SK-N-SH (cell line): ENCODE data around the gene KLHL20. TPM values are rescaled to one million over a fixed set of nuclear protein-coding genes. Genes with fewer than 3 reads are reported as not detected.

ENCODE experiments used
- CTCF ChIA-PET: fragments of 300-600, 350-600 bp; formaldehyde crosslinking; extraction: SDS; loops from one replicate; lab custom pipeline; 2021; lab: Yijun Ruan, JAX
- POLR2A ChIA-PET: fragments of 350-600 bp; sonication (Branson Sonifier 250); formaldehyde crosslinking; extraction: SDS; loops from one replicate; lab custom pipeline; 2020; ENCODE audit warnings: antibody characterized with exemption, inconsistent platforms; lab: Yijun Ruan, JAX
- DNase-seq: peaks from one replicate; pipeline ENCODE4 v3.0.0; 2012
- H2AFZ ChIP-seq: fragments of 200-600 bp; sonication (generic); 2 replicates; pipeline ENCODE4 v1.8.1; 2016; ENCODE audit warnings: antibody characterized with exemption, mild to moderate bottlenecking, low read depth
- H3F3A ChIP-seq: fragments of 200-600 bp; sonication (generic); replicated peaks from 2 replicates; pipeline ENCODE3; 2016; ENCODE audit warnings: antibody characterized with exemption, mild to moderate bottlenecking; ENCODE audit not compliant: insufficient read depth
- H3K27ac ChIP-seq, 2 experiments: fragments of 200-500 bp in 1 of 2; fragments of 200-600 bp in 1 of 2; sonication (Bioruptor generic) in 1 of 2; sonication (generic), shearing (Covaris generic) in 1 of 2; 2 replicates each; pipeline versions ENCODE4 v1.5.1 to v1.6.1; 2014 to 2016; ENCODE audit warnings: low read depth in 2 of 2, inconsistent platforms in 1 of 2, low read length in 1 of 2, mild to moderate bottlenecking in 1 of 2, mixed read lengths in 1 of 2
- H3K27me3 ChIP-seq: fragments of 200-600 bp; sonication (generic), shearing (Covaris generic); 2 replicates; pipeline ENCODE4 v1.6.1; 2016; ENCODE audit warnings: mixed run types; ENCODE audit not compliant: insufficient read depth
- H3K36me3 ChIP-seq, 2 experiments: fragments of 200-500 bp in 1 of 2; fragments of 200-600 bp in 1 of 2; sonication (Bioruptor generic) in 1 of 2; sonication (generic) in 1 of 2; replicated peaks in 1 of 2; 2 replicates each; pipeline versions ENCODE3 to v1.5.1; 2014 to 2016; ENCODE audit warnings: low read length in 1 of 2, mild to moderate bottlenecking in 1 of 2; ENCODE audit not compliant: insufficient read depth in 2 of 2, control insufficient read depth in 1 of 2
- H3K4me1 ChIP-seq, 2 experiments: fragments of 200-500 bp in 1 of 2; fragments of 200-600 bp in 1 of 2; sonication (Bioruptor generic) in 1 of 2; sonication (generic), shearing (Covaris generic) in 1 of 2; 2 replicates each; pipeline versions ENCODE4 v1.5.1 to v1.6.1; 2014 to 2016; ENCODE audit warnings: low read depth in 1 of 2, low read length in 1 of 2, mixed run types in 1 of 2; ENCODE audit not compliant: insufficient read depth in 2 of 2, control insufficient read depth in 1 of 2
- H3K4me2 ChIP-seq: fragments of 200-600 bp; sonication (generic), shearing (Covaris generic); 2 replicates; pipeline ENCODE4 v1.6.1; 2017; ENCODE audit warnings: mixed run types
- H3K4me3 ChIP-seq, 2 experiments: fragments of 200-500 bp in 1 of 2; fragments of 200-600 bp in 1 of 2; sonication (Bioruptor generic) in 1 of 2; sonication (generic), shearing (Covaris generic) in 1 of 2; 2 replicates each; pipeline versions ENCODE4 v1.5.1 to v1.8.1; 2014 to 2016; ENCODE audit warnings: low read depth in 2 of 2, inconsistent platforms in 1 of 2, low read length in 1 of 2, mild to moderate bottlenecking in 1 of 2, mixed read lengths in 1 of 2, moderate library complexity in 1 of 2
- H3K79me2 ChIP-seq: fragments of 200-600 bp; sonication (generic); 2 replicates; pipeline ENCODE4 v1.8.1; 2017; ENCODE audit warnings: mild to moderate bottlenecking; ENCODE audit not compliant: insufficient read depth
- H3K9ac ChIP-seq: fragments of 200-600 bp; sonication (generic); 2 replicates; pipeline ENCODE4 v1.6.1; 2017; ENCODE audit warnings: mixed run types
- H3K9me2 ChIP-seq: fragments of 200-600 bp; sonication (generic); 2 replicates; pipeline ENCODE4 v1.6.1; 2017; ENCODE audit warnings: mixed run types
- H3K9me3 ChIP-seq: fragments of 200-600 bp; sonication (generic); 2 replicates; pipeline ENCODE4 v1.6.1; 2017; ENCODE audit warnings: mixed run types, mild to moderate bottlenecking, moderate library complexity
- H4K20me1 ChIP-seq: fragments of 200-600 bp; sonication (generic); 2 replicates; pipeline ENCODE4 v1.6.1; 2017; ENCODE audit warnings: mild to moderate bottlenecking, mixed run types; ENCODE audit not compliant: insufficient read depth
- CHD2 ChIP-seq: fragments of 150-350 bp; IDR thresholded peaks from 2 replicates; pipeline ENCODE4 v1.6.1; 2018; ENCODE audit warnings: low read length; ENCODE audit not compliant: partially characterized antibody
- EP300 ChIP-seq, 2 experiments: IDR thresholded peaks; 2 replicates each; pipeline versions ENCODE4 v1.4.0 to v1.6.1; 2012; ENCODE audit warnings: borderline replicate concordance in 1 of 2, low read depth in 1 of 2, low read length in 1 of 2
- EZH2phosphoT487 ChIP-seq: fragments of 200-600 bp; sonication (generic); IDR thresholded peaks from 2 replicates; pipeline ENCODE4 v1.6.1; 2017; ENCODE audit warnings: low read depth, mixed run types, mild to moderate bottlenecking, antibody characterized with exemption, moderate library complexity, borderline replicate concordance
- FOXJ3 ChIP-seq: sonication (generic); formaldehyde crosslinking; IDR thresholded peaks from 2 replicates; pipeline ENCODE4 v1.5.1; 2020; ENCODE audit warnings: mild to moderate bottlenecking, missing genetic modification reagents
- GABPA ChIP-seq: IDR thresholded peaks from 2 replicates; pipeline ENCODE4 v1.4.0; 2012; ENCODE audit warnings: low read depth, mild to moderate bottlenecking
- GATA2 ChIP-seq: sonication (generic); formaldehyde crosslinking; IDR thresholded peaks from 2 replicates; pipeline ENCODE4 v1.5.0; 2020; ENCODE audit warnings: mild to moderate bottlenecking, missing genetic modification reagents
- MEF2A ChIP-seq: IDR thresholded peaks from 2 replicates; pipeline ENCODE4 v1.4.0; 2012; ENCODE audit warnings: low read depth, borderline replicate concordance
- NFIC ChIP-seq: IDR thresholded peaks from 2 replicates; pipeline ENCODE4 v1.4.0; 2012; ENCODE audit warnings: borderline replicate concordance
- NRF1 ChIP-seq: IDR thresholded peaks from 2 replicates; pipeline ENCODE4 v1.6.1; 2012; ENCODE audit warnings: low read depth, mild to moderate bottlenecking, low read length
- POLR2AphosphoS5 ChIP-seq: IDR thresholded peaks from 2 replicates; pipeline ENCODE4 v1.6.1; 2012; ENCODE audit warnings: low read depth, low read length
- RFX5 ChIP-seq: IDR thresholded peaks from 2 replicates; pipeline ENCODE4 v1.6.1; 2012; ENCODE audit warnings: mild to moderate bottlenecking, improper control_type of control experiment, low read length
- TCF12 ChIP-seq: IDR thresholded peaks from 2 replicates; pipeline ENCODE4 v1.4.0; 2012
- TEAD4 ChIP-seq: IDR thresholded peaks from 2 replicates; pipeline ENCODE4 v1.4.0; 2012; ENCODE audit warnings: mild to moderate bottlenecking, borderline replicate concordance; ENCODE audit not compliant: insufficient read depth
- YY1 ChIP-seq: IDR thresholded peaks from 2 replicates; pipeline ENCODE4 v1.4.0; 2012; ENCODE audit warnings: low read depth, mild to moderate bottlenecking
- WGBS: methylation state at CpG from one replicate; pipeline ENCODE4 v1.1.6; 2017; ENCODE audit warnings: low lambda C conversion rate; 5-methylcytosine and 5-hydroxymethylcytosine counted together
- polyA plus RNA-seq, 3 experiments: library from polyadenylated mRNA; depleted of rRNA; stranded (reverse); fragments of >200 nt; gene quantifications; 2 replicates each; pipeline ENCODE4 v1.2.3, GENCODE V29; 2012
- TF ChIP-seq, protein P1 (sequence below): fragments of 200-600 bp; sonication (generic); IDR thresholded peaks from 2 replicates; pipeline ENCODE4 v1.6.1; 2017; ENCODE audit warnings: antibody characterized with exemption, mild to moderate bottlenecking, moderate library complexity
- TF ChIP-seq, protein P2 (sequence below): IDR thresholded peaks from 2 replicates; pipeline ENCODE4 v1.4.0; 2012; ENCODE audit warnings: low read depth, borderline replicate concordance
- TF ChIP-seq, protein P3 (sequence below): fragments of 150-350 bp; IDR thresholded peaks from 2 replicates; pipeline ENCODE4 v1.6.1; 2017; ENCODE audit warnings: antibody characterized with exemption, low read length, low read depth, borderline replicate concordance
- TF ChIP-seq, protein P4 (sequence below): IDR thresholded peaks from 2 replicates; pipeline ENCODE4 v1.4.0; 2012; ENCODE audit warnings: low read depth, borderline replicate concordance

Gene KLHL20
- polyA plus RNA-seq, 1 of the 3 experiments (the other 2 are of a cell fraction), result 14.0 TPM

DNA sequence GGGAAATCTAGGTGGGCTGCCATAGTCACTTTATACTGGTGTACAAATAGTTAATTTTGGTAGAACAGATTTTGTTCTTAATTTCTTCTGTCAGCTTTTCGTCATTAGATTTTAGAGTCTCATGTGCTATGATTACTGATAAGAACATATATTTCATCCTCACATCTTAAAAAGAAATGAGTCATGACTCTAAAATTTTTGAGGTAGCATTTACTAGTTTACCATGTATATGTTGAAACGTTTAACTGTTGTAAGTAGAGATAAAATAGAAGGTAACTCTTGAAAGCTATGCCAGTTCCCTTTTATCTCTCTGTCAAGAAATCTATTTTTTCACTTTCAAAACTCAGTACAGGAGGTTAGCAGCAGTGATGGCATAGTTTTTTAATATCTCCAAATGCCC lies 53.4 kb downstream of the KLHL20 start:
- POLR2A ChIA-PET, result no interaction called here
- no peak overlapping the region for H2AFZ ChIP-seq
- H3K9me3 ChIP-seq, result no peaks in the 10 kb centered on the region
- H3K4me3 ChIP-seq, result no peak overlapping the region
- no peak overlapping the region for H3K27ac ChIP-seq
- DNase-seq, result no peak
- CTCF ChIA-PET, result no interaction called here
- H3K4me1 ChIP-seq, result no peaks in the 10 kb centered on the region
- no peaks in the 10 kb centered on the region for H4K20me1 ChIP-seq
- WGBS, result 71% methylated on average over 2 of the region's 2 CpGs
- H3K36me3 ChIP-seq, result peaks cover 5 to 34% of the 10 kb centered on the region in 2 experiments
- H3K4me2 ChIP-seq, result no peak overlapping the region
- no peaks in the 10 kb centered on the region for H3K9me2 ChIP-seq
- H3K79me2 ChIP-seq, result no peaks in the 10 kb centered on the region
- no peaks in the 10 kb centered on the region for H3F3A ChIP-seq
- no peak overlapping the region for H3K9ac ChIP-seq
- no peaks in the 10 kb centered on the region for H3K27me3 ChIP-seq
- TF ChIP-seq EP300 (IDR thresholded peaks at IDR 0.05; ENCODE audit: borderline replicate concordance in 1 of 2, low read depth in 1 of 2, low read length in 1 of 2), result no peak
- TF ChIP-seq GATA2 (CRISPR knock-in tag), result no peak
- TF ChIP-seq, protein P1, sequence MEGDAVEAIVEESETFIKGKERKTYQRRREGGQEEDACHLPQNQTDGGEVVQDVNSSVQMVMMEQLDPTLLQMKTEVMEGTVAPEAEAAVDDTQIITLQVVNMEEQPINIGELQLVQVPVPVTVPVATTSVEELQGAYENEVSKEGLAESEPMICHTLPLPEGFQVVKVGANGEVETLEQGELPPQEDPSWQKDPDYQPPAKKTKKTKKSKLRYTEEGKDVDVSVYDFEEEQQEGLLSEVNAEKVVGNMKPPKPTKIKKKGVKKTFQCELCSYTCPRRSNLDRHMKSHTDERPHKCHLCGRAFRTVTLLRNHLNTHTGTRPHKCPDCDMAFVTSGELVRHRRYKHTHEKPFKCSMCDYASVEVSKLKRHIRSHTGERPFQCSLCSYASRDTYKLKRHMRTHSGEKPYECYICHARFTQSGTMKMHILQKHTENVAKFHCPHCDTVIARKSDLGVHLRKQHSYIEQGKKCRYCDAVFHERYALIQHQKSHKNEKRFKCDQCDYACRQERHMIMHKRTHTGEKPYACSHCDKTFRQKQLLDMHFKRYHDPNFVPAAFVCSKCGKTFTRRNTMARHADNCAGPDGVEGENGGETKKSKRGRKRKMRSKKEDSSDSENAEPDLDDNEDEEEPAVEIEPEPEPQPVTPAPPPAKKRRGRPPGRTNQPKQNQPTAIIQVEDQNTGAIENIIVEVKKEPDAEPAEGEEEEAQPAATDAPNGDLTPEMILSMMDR, result no peak
- no peak for TF ChIP-seq POLR2AphosphoS5
- TF ChIP-seq RFX5, result no peak
- no peak for TF ChIP-seq FOXJ3 (CRISPR knock-in tag)
- TF ChIP-seq, protein P2, sequence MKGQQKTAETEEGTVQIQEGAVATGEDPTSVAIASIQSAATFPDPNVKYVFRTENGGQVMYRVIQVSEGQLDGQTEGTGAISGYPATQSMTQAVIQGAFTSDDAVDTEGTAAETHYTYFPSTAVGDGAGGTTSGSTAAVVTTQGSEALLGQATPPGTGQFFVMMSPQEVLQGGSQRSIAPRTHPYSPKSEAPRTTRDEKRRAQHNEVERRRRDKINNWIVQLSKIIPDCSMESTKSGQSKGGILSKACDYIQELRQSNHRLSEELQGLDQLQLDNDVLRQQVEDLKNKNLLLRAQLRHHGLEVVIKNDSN, result no peak
- TF ChIP-seq NFIC, result no peak

DNA sequence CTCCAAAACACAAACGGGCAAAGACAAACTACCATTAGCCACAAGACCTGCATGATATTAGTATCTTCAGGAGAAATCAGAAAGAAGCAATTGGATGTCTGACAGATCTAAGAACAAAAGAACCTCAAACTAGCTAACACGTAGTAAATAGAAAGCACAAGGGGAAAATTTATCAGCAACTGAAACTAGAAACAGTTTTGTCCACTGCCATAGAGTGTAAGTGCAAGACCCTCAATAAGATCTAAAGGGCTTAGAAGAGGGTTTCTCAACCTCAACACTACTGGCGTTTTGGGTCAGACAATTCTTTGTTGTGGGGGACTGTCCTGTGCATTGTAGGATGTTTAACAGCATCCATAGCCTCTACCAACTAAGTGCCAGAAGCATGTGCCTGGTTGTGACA lies 54.0 kb downstream of the KLHL20 start:
- Histone ChIP-seq H3K4me2 (no peak overlapping the region), H3K4me1 (no peaks in the 10 kb centered on the region), H3K36me3 (peaks cover 5 to 31% of the 10 kb centered on the region in 2 experiments), H3K9ac (no peak overlapping the region), H3F3A (no peaks in the 10 kb centered on the region), H3K27ac (no peak overlapping the region), H3K79me2 (no peaks in the 10 kb centered on the region), H3K9me2 (no peaks in the 10 kb centered on the region), H3K27me3 (no peaks in the 10 kb centered on the region), H3K4me3 (no peak overlapping the region), H4K20me1 (no peaks in the 10 kb centered on the region), H2AFZ (no peak overlapping the region), H3K9me3 (no peaks in the 10 kb centered on the region)
- DNase-seq, result no peak
- 93% methylated on average over 3 of the region's 3 CpGs for WGBS
- ChIA-PET POLR2A (no interaction called here), CTCF (no interaction called here)
- TF ChIP-seq NFIC (no peak), CHD2 (no peak), YY1 (no peak), NRF1 (no peak), MEF2A (no peak), EP300 (IDR thresholded peaks at IDR 0.05; ENCODE audit: borderline replicate concordance in 1 of 2, low read depth in 1 of 2, low read length in 1 of 2) (no peak), TCF12 (no peak), GABPA (no peak), EZH2phosphoT487 (no peak), POLR2AphosphoS5 (no peak), TEAD4 (no peak)
- TF ChIP-seq, protein P3, sequence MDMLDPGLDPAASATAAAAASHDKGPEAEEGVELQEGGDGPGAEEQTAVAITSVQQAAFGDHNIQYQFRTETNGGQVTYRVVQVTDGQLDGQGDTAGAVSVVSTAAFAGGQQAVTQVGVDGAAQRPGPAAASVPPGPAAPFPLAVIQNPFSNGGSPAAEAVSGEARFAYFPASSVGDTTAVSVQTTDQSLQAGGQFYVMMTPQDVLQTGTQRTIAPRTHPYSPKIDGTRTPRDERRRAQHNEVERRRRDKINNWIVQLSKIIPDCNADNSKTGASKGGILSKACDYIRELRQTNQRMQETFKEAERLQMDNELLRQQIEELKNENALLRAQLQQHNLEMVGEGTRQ, result no peak
- TF ChIP-seq, protein P4, sequence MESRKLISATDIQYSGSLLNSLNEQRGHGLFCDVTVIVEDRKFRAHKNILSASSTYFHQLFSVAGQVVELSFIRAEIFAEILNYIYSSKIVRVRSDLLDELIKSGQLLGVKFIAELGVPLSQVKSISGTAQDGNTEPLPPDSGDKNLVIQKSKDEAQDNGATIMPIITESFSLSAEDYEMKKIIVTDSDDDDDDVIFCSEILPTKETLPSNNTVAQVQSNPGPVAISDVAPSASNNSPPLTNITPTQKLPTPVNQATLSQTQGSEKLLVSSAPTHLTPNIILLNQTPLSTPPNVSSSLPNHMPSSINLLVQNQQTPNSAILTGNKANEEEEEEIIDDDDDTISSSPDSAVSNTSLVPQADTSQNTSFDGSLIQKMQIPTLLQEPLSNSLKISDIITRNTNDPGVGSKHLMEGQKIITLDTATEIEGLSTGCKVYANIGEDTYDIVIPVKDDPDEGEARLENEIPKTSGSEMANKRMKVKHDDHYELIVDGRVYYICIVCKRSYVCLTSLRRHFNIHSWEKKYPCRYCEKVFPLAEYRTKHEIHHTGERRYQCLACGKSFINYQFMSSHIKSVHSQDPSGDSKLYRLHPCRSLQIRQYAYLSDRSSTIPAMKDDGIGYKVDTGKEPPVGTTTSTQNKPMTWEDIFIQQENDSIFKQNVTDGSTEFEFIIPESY, result no peak
- TF ChIP-seq, protein P2, result no peak
- TF ChIP-seq, protein P1, result no peak
